HG03196 (cell line): ENCODE measurements around the gene GSK3A.
A peak's percentile ranks its signal among the peaks of the same experiment; 100 is the strongest.

Experiments used
- ATAC-seq: cut with Tn5 transposase; IDR thresholded peaks from one replicate; pipeline ENCODE4 v1.9.1; 2021; ENCODE audit not compliant: unreplicated experiment

GSK3A gene

GRCh38 chr19:42249769-42250168, 7.4 kb upstream of the GSK3A start:
- no peak for ATAC-seq

GRCh38 chr19:42249149-42249750, 6.8 kb upstream of the GSK3A start:
- ATAC-seq = no peak

GRCh38 chr19:42248270-42249148, 6.1 kb upstream of the GSK3A start:
- no peak for ATAC-seq

- no peak for ATAC-seq
These were observed 5.3 kb upstream of the GSK3A start for GRCh38 chr19:42247640-42248199.

GRCh38 chr19:42246922-42247639, 4.7 kb upstream of the GSK3A start:
- ATAC-seq = no peak

GRCh38 chr19:42246143-42246921, 3.9 kb upstream of the GSK3A start:
- ATAC-seq = no peak

GRCh38 chr19:42245231-42245630, 2.8 kb upstream of the GSK3A start:
- ATAC-seq = no peak

- ATAC-seq = peak; percentile 32
These were observed 2.2 kb upstream of the GSK3A start for GRCh38 chr19:42244347-42245220.

GRCh38 chr19:42242069-42242511, 312 bp downstream of the GSK3A start:
- peak; percentile 0 for ATAC-seq

GRCh38 chr19:42241279-42241678, 1.1 kb downstream of the GSK3A start:
- ATAC-seq = no peak

GRCh38 chr19:42239544-42240220, 2.7 kb downstream of the GSK3A start:
- ATAC-seq = no peak

- no peak for ATAC-seq
These were observed 7.2 kb downstream of the GSK3A start for GRCh38 chr19:42235181-42235580.

GRCh38 chr19:42234364-42234763, 8.0 kb downstream of the GSK3A start:
- no peak for ATAC-seq

GRCh38 chr19:42233678-42234292, 8.6 kb downstream of the GSK3A start:
- ATAC-seq = no peak

GRCh38 chr19:42233106-42233505, 9.3 kb downstream of the GSK3A start:
- ATAC-seq = no peak

GRCh38 chr19:42232435-42232834, 10.0 kb downstream of the GSK3A start:
- ATAC-seq = no peak

GRCh38 chr19:42230571-42230970, 11.8 kb downstream of the GSK3A start:
- ATAC-seq = no peak

GRCh38 chr19:42229855-42230351, 12.5 kb downstream of the GSK3A start:
- ATAC-seq = no peak
